Central memory CD8-positive, alpha-beta T cell (primary cell): ENCODE results near the gene C16orf74.

Experiments used
- ATAC-seq: fragments of 150-1000 bp; cut with Tn5 transposase; replicated peaks from 2 replicates; pipeline ENCODE4 v1.10.0; 2022; ENCODE audit warnings: mild to moderate bottlenecking, moderate FRiP score, moderate number of reproducible peaks; ENCODE audit not compliant: poor library complexity, severe bottlenecking; ENCODE audit errors: extremely low read depth
- DNase-seq, 2 donors: peaks; one replicate each; pipeline ENCODE4 v3.0.0; 2021; ENCODE audit warnings: low spot score in 2 of 2
- H3K27ac Mint-ChIP-seq: one replicate; pipeline ENCODE4 v1.8.0; 2022; ENCODE audit warnings: low read depth, mild to moderate bottlenecking, moderate library complexity, mixed read lengths
- H3K27me3 Mint-ChIP-seq: one replicate; pipeline ENCODE4 v1.8.0; 2022; ENCODE audit warnings: mixed read lengths
- H3K36me3 Mint-ChIP-seq: one replicate; pipeline ENCODE4 v1.8.0; 2022; ENCODE audit warnings: mild to moderate bottlenecking, moderate library complexity, mixed read lengths; ENCODE audit not compliant: insufficient read depth
- H3K4me1 Mint-ChIP-seq: one replicate; pipeline ENCODE4 v1.8.0; 2022; ENCODE audit warnings: mixed read lengths
- H3K4me3 Mint-ChIP-seq: one replicate; pipeline ENCODE4 v1.8.0; 2022; ENCODE audit warnings: mild to moderate bottlenecking, moderate library complexity, mixed read lengths
- H3K9me3 Mint-ChIP-seq: one replicate; pipeline ENCODE4 v1.8.0; 2022; ENCODE audit warnings: mixed read lengths

The C16orf74 gene

DNA sequence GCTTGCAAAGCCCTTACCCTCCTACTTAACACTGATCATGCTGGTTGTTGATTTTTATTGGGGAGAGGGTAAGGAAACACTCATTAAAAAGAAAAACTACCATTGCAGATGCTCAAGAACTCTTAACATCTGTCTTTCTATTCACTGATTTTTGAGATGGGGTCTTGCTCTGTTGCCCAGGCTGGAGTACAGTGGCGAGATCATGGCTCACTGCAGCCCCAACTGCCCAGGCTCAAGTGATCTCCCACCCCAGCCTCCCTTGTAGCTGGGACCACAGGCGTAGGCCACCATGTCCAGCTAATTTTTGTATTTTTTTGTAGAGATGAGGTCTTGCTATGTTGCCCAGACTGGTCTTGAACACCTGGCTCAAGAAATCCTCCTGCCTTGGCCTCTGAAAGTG is 33.9 kb upstream of the C16orf74 start:
- H3K27me3 Mint-ChIP-seq: no peaks in the 10 kb centered on the region
- no peak for ATAC-seq
- peaks cover 18% of the 10 kb centered on the region for H3K4me1 Mint-ChIP-seq
- no peak overlapping the region for H3K27ac Mint-ChIP-seq
- peaks cover 40% of the 10 kb centered on the region for H3K36me3 Mint-ChIP-seq
- H3K9me3 Mint-ChIP-seq: no peaks in the 10 kb centered on the region
- DNase-seq: no peak
- H3K4me3 Mint-ChIP-seq: no peak overlapping the region

DNA sequence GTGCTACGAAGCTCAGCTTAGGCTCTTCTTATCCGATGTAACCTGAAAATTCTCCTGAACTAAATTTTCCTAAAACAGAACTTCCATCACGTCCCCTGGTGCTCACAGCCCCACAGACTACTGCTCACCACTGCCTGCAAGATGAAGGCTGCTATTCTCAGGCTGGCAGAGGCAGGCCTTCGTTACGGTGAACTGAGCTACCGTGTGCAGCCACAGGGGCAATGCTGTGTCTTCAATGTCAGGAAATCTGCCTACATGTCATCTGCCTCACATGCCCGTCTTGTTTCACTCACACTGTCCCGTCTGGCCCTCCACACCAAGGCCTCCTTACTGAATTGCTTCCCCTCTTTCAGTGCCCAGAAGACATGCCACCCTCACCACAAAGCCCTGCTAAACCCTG is 32.5 kb upstream of the C16orf74 start:
- H3K4me3 Mint-ChIP-seq: no peak overlapping the region
- H3K4me1 Mint-ChIP-seq: peaks cover 30% of the 10 kb centered on the region
- no peaks in the 10 kb centered on the region for H3K9me3 Mint-ChIP-seq
- H3K36me3 Mint-ChIP-seq: peaks cover 45% of the 10 kb centered on the region
- H3K27ac Mint-ChIP-seq: no peak overlapping the region
- no peak for ATAC-seq
- H3K27me3 Mint-ChIP-seq: no peaks in the 10 kb centered on the region
- no peak for DNase-seq

DNA sequence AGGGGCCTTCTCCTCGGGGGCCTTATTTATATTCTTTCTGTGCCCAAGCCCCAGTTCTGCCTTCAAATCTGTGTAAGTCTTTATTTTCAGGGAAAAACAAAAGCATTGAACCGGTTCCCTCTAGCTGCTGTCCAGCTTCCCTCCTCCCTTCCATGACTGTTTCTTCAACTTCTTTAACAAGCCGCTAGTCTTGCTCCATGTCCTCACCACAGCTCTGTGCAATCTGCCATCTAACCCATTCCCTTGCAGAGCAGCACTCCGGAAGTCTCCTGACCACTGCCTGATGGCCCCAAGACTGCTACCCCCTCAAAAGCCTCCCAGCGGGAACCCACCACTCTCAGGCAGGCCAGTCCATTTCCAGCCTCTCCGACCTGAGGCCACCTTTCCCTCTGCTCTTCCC is 31.6 kb upstream of the C16orf74 start:
- H3K27me3 Mint-ChIP-seq: no peaks in the 10 kb centered on the region
- no peaks in the 10 kb centered on the region for H3K9me3 Mint-ChIP-seq
- peaks cover 30% of the 10 kb centered on the region for H3K4me1 Mint-ChIP-seq
- no peak for DNase-seq
- ATAC-seq: no peak
- H3K4me3 Mint-ChIP-seq: no peak overlapping the region
- no peak overlapping the region for H3K27ac Mint-ChIP-seq
- peaks cover 42% of the 10 kb centered on the region for H3K36me3 Mint-ChIP-seq

DNA sequence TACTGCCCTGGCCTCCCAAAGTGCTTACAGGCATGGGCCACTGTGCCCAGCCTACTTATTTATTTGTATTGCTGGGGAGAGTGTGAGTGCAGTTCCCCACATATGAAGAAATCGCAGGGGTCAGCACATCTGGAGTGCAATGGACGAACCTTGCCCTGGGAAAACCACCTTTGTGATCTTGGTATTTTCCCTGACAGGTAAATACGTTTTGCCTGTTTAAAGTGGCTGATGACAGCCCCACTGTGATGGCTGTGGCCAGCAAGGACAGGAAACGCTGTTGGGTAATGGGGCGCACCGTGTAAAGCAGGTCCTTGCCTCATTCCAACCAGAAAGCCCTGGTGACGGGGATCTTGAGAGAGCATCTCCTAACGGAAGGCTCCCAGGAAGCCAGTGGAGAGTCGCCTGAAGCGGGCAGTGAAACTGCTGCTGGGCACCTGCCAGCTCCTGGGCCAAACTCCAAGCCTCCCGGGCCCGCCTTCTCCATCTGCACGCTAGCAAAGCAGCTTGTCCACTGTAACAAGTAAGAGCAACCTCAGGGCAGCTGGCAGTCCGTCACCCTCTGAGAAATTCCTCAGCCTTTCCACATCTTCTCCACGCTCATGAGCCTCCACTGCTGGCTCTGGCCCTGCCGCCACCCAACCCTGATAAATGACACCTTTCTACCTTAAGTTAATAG is 30.9 kb upstream of the C16orf74 start:
- DNase-seq (no peak), ATAC-seq (no peak)
- H3K36me3 Mint-ChIP-seq: peaks cover 40% of the 10 kb centered on the region
- no peaks in the 10 kb centered on the region for H3K9me3 Mint-ChIP-seq
- H3K27ac Mint-ChIP-seq: no peak overlapping the region
- peaks cover 30% of the 10 kb centered on the region for H3K4me1 Mint-ChIP-seq
- no peaks in the 10 kb centered on the region for H3K27me3 Mint-ChIP-seq
- H3K4me3 Mint-ChIP-seq: no peak overlapping the region

DNA sequence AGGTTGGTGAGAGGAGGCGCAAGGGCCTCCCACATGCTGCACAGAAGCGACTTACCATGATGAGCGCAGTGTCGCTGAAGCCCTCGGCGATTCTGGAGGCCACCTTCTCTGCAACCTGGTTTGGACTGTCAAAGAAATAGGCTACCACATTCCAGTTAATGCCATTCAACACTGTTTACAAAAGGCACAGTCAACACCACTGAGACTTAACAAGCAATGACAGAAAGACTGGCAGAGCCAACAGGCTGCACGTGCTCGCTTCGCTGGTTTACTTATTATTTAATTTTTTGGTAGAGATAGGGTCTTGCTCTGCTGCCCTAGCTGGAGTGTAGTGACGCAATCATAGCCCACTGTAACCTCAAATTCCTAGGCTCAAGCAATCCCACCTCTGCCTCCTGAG is 30.3 kb upstream of the C16orf74 start:
- DNase-seq (no peak), ATAC-seq (no peak)
- Mint-ChIP-seq H3K4me1 (peaks cover 30% of the 10 kb centered on the region), H3K36me3 (peaks cover 35% of the 10 kb centered on the region), H3K9me3 (no peaks in the 10 kb centered on the region), H3K27ac (no peak overlapping the region), H3K4me3 (no peak overlapping the region), H3K27me3 (no peaks in the 10 kb centered on the region)

DNA sequence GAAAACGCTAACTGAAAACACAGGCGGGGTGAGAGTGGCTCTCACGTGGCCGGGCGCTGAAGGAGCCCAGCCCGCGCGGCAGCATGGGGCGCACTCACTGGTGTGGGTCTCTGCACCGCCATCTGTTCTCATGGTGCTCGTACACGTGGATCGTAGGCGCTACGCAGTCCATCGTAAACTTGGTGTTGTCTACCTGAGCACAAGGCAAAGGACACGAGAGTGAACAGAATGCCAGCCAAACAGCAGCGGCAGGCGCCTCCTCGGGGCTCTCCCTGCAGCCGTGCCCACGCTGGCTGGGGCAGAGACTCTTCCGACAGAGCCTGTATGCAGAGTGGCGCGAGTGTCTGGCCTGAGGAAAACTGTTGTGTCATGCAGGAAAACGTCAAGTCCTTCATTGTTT is 29.4 kb upstream of the C16orf74 start:
- Mint-ChIP-seq H3K4me3 (no peak overlapping the region), H3K9me3 (no peaks in the 10 kb centered on the region), H3K27me3 (no peaks in the 10 kb centered on the region), H3K4me1 (peaks cover 24% of the 10 kb centered on the region), H3K27ac (peak overlapping the region; percentile 48), H3K36me3 (peaks cover 28% of the 10 kb centered on the region)
- DNase-seq (no peak), ATAC-seq (no peak)

DNA sequence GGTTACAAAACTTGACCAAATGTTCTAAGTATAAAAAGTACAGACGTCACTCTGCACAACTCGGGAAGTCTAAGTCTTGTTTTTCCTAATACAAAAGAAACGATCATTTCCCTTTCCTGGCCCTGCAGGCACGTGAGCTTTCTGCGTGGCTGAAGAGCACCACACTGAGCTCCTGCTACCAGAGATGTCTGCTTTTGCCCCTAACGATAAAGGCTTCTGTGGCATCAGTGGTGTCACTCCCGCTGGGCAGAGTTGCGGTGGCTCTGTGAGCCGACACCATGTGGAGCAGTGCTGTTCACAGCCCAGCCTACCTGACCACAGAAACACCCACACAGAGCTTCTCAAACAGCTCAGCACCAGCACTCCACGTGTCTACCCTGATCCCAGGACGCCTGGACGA is 28.0 kb upstream of the C16orf74 start:
- Mint-ChIP-seq H3K36me3 (peaks cover 26% of the 10 kb centered on the region), H3K9me3 (no peaks in the 10 kb centered on the region), H3K27ac (no peak overlapping the region), H3K4me3 (no peak overlapping the region), H3K27me3 (no peaks in the 10 kb centered on the region), H3K4me1 (peaks cover 24% of the 10 kb centered on the region)
- DNase-seq (no peak), ATAC-seq (peak; percentile 60)

DNA sequence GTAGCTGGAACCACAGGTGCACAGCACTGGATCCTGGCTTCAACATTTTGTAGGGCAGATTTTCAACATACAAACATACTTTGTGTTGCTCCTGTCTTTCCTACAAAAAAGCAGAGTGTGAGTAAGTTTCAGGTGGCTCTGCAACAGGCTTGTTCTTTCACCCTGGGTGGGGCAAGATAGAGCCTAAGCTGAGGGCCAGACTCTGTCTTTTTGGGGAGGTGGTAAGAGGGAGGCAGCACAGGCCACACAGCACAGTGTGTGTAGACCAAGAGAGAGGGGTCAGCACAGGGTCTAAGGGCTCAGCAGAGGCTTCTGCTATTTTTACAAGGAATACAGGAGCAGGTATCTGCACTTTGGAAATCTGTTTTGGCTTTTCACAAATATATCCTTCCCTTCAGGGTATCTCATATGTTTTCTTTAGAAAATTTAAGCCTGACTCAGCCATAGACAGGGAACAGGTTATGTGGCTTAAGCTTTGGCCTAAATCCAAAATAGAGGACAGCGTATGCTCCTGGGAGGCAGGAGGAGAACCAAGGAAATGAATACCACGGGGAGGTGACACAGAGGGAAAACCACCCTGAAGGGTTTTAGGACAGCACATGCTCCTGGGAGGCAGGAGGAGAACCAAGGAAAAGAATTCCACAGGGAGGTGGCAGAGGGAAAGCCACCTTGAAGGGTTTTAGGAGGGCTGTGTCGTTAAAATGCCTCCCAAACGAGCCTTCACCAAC is 26.9 kb upstream of the C16orf74 start:
- H3K4me3 Mint-ChIP-seq: no peak overlapping the region
- no peaks in the 10 kb centered on the region for H3K27me3 Mint-ChIP-seq
- no peak for ATAC-seq
- no peak for DNase-seq
- peaks cover 23% of the 10 kb centered on the region for H3K36me3 Mint-ChIP-seq
- no peaks in the 10 kb centered on the region for H3K9me3 Mint-ChIP-seq
- H3K27ac Mint-ChIP-seq: peak overlapping the region; percentile 22
- H3K4me1 Mint-ChIP-seq: peaks cover 20% of the 10 kb centered on the region

DNA sequence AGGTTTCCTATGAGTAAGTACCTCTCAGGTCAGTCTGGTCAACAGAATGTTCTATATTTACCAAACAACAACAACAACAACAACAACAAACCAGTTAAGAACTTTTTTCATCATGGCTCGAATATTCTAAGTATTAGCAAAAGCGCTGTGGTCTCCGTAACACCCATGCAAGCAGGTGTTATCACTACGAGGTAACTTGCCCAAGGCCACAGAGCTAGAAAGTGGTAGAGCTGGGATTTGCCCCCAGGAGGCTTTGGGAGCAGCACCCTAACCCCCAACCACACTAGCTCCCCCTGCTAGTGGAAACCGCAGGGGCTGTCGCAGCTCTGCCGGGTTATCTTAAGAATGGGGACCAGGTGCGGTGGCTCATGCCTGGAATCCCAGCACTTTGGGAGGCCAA is 23.9 kb upstream of the C16orf74 start:
- H3K4me1 Mint-ChIP-seq: peaks cover 12% of the 10 kb centered on the region
- H3K36me3 Mint-ChIP-seq: peaks cover 14% of the 10 kb centered on the region
- no peak for ATAC-seq
- no peak overlapping the region for H3K4me3 Mint-ChIP-seq
- H3K27me3 Mint-ChIP-seq: no peaks in the 10 kb centered on the region
- no peak overlapping the region for H3K27ac Mint-ChIP-seq
- no peak for DNase-seq
- H3K9me3 Mint-ChIP-seq: no peaks in the 10 kb centered on the region

DNA sequence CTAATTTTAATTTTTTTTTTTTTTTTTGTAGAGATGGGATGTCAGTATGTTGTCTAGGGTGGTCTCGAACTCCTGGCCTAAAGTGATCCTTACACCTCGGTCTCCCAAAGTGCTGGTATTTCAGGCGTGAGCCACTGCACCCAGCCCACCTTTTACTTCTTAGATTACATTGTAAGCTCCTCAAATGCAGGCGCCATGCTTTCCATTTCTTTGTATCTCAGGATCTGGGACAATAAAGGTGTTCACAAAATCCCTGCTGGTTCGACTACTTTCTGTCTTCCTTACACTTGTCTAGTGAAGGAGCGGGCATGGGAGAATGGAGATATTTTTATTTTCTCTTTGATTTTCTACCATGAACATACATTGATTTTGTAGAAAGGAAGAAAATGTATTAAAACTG is 23.2 kb upstream of the C16orf74 start:
- no peak for DNase-seq
- Mint-ChIP-seq H3K9me3 (no peaks in the 10 kb centered on the region), H3K4me3 (no peak overlapping the region), H3K4me1 (peaks cover 5% of the 10 kb centered on the region), H3K36me3 (peaks cover 11% of the 10 kb centered on the region), H3K27ac (no peak overlapping the region), H3K27me3 (no peaks in the 10 kb centered on the region)
- no peak for ATAC-seq

DNA sequence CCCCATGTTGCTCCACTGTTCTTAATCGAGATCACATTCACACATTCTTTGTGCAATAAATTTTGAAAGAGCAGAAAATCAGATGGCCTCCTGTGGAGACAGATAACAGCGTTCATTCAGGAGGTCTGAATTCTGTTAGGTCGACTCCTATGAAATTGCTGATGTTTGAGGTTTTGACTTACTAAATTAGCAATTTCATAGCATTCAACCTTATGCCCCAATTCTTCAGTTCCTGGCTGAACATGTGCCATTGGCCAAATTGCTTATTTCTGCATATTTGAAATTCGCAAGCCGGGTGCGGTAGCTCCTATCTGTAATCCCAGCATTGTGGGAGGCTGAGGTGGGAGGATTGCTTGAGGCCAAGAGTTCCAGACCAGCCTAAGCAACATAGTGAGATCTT is 22.1 kb upstream of the C16orf74 start:
- ATAC-seq: no peak
- Mint-ChIP-seq H3K4me3 (no peak overlapping the region), H3K4me1 (no peaks in the 10 kb centered on the region), H3K27ac (no peak overlapping the region), H3K27me3 (no peaks in the 10 kb centered on the region), H3K36me3 (peaks cover 3% of the 10 kb centered on the region), H3K9me3 (no peaks in the 10 kb centered on the region)
- no peak for DNase-seq

DNA sequence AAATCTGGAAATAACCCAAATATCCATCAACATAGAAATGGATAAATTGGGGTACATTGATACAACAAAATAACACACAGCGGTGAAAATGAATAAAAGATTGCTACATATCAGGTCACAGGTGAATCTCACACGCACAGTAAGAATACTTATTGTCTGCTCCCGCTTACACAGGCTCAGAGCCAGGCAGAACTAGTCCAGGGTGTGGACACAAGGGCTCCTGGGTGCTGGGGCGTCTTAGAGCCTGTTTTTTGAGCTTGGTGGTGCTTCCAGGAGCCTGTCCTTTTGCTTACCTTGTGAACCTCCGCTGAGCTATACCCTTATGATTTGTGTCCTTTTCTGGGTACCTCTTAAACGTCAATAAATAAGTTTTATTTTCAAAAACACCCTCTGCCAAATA is 19.8 kb upstream of the C16orf74 start:
- DNase-seq (no peak), ATAC-seq (no peak)
- Mint-ChIP-seq H3K9me3 (no peaks in the 10 kb centered on the region), H3K27me3 (no peaks in the 10 kb centered on the region), H3K4me1 (no peaks in the 10 kb centered on the region), H3K36me3 (peaks cover 1% of the 10 kb centered on the region), H3K4me3 (no peak overlapping the region), H3K27ac (no peak overlapping the region)

DNA sequence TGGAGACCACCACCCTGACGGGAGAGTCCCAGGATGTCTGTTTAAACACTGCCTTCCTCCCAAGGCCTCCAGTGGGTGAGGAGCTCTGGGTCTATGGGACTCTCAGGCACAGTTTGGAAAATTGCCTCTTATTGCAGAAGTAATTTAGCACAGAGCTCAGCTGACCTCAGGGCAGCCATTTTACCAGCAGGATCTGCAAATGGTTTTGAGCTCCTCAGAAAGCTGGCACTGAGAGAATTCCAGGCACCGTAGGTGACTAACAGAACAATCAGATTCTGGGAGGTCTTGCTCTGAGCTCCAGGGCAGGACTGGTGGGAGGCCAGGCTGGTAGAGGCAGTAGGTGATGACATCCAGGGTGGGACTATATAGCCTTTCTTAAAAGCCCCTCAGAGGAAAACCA is 17.3 kb upstream of the C16orf74 start:
- H3K4me1 Mint-ChIP-seq: no peaks in the 10 kb centered on the region
- H3K9me3 Mint-ChIP-seq: no peaks in the 10 kb centered on the region
- H3K27me3 Mint-ChIP-seq: no peaks in the 10 kb centered on the region
- no peak overlapping the region for H3K4me3 Mint-ChIP-seq
- DNase-seq: no peak
- H3K36me3 Mint-ChIP-seq: no peaks in the 10 kb centered on the region
- no peak for ATAC-seq
- no peak overlapping the region for H3K27ac Mint-ChIP-seq
